Stimulated activated CD4-positive, alpha-beta T cell treated with anti-CD3 and anti-CD28 coated beads, Interleukin-2, amount 100 ng/mL, for 4 hours (primary cell): ENCODE data around the gene COQ2.

Experiments
- DNase-seq: peaks from one replicate; pipeline ENCODE4 v3.0.0-alpha.2; 2020; ENCODE audit warnings: low read depth

The COQ2 gene

DNA sequence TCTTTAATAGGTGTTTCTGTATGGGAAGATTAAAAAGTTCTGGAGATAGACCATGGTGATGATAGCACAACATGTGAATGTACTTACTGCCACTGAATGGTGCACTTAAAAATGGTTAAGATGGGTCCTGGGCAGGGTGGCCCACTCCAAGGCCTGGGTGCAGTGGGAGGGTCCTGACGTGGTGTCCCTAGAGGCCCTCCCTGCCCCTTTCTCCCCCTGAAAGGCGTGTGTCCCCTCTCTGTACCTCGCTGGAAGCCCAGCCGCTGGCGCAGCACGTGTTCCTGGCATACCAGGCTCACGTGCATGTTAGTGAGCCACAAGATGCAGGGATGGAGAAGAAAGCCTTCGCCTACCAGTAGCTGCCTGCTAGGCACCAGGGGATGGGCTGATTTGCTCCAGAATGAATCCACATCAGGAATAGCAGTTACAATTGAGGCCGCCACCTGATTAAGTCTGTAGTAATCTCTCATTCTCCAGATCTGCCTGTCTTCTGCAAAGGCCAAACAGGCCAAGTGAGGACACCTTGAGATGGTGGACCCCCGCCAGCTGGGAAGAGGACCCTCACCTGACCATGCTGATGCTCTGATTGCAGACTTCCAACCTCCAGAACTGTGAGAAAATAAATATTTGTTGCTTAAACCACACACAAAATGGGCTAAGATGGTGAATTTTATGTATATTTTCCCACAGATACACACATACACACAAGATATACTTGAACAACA lies 67.5 kb downstream of the COQ2 start:
- DNase-seq, result no peak

DNA sequence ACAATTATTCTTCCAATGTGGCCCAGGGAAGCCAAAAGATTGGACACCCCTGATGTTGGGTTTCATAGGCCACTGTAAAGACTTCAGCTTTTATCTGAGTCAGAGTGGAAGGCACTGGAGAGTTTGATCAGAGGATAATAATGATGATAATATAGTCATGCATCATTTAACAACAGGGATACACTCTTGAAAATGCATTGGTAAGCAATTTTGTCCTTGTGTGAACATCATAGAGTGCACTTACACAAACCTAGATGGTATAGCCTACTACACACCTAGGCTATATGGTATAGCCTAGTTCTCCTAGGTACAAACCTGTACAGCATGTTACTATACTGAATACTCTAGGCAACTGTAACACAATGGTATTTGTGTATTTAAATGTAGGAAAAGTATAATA lies 70.5 kb downstream of the COQ2 start:
- DNase-seq, result no peak
